Endothelial cell of umbilical vein (primary cell): Measurements from ENCODE around the gene DUSP28. TPM values are rescaled to one million over a fixed set of nuclear protein-coding genes. Genes with fewer than 3 reads are reported as not detected.

Experiments
- BruUV-seq: library from RNA; stranded (reverse); fragments of 400-500 nt; replicated peaks from 2 replicates; lab custom pipeline; 2021; lab: Mats Ljungman, UMichigan
- CTCF ChIA-PET: fragments of 300-600, 350-600 bp; sonication (Branson Sonifier 250); formaldehyde crosslinking; loops from one replicate; lab custom pipeline; 2021; ENCODE audit warnings: antibody characterized with exemption, inconsistent platforms; lab: Charles Lee
- POLR2A ChIA-PET: fragments of 300-600, 350-600 bp; sonication (Branson Sonifier 250); formaldehyde crosslinking; loops from one replicate; lab custom pipeline; 2021; ENCODE audit warnings: antibody characterized with exemption, inconsistent platforms; lab: Charles Lee
- DNase-seq: peaks from one replicate; pipeline ENCODE4 v3.0.0-alpha.2; 2011; ENCODE audit warnings: low read depth, low spot score
- FAIRE-seq: peaks from 2 replicates; lab custom pipeline; 2011; peaks lifted over from hg19 to GRCh38; lab: Jason Lieb, UNC
- H2AFZ ChIP-seq: 2 replicates; pipeline ENCODE4 v1.6.0; 2012; ENCODE audit warnings: low read depth, low read length, control low read depth, inconsistent platforms
- H3K27ac ChIP-seq: 2 replicates; pipeline ENCODE4 v1.5.1; 2011; ENCODE audit warnings: low read depth, mild to moderate bottlenecking, control low read depth, low read length, moderate library complexity; ENCODE audit not compliant: insufficient read depth
- H3K27me3 ChIP-seq, 2 experiments: 2 replicates each; pipeline versions ENCODE4 v1.6.0 to v1.6.1; 2011; ENCODE audit warnings: low read length in 2 of 2, mixed read lengths in 1 of 2; ENCODE audit not compliant: control insufficient read depth in 2 of 2, insufficient read depth in 2 of 2
- H3K36me3 ChIP-seq, 2 experiments: 2 replicates in 1 of 2; 3 replicates in 1 of 2; pipeline ENCODE4 v1.5.1; 2011; ENCODE audit warnings: low read length in 2 of 2, mild to moderate bottlenecking in 1 of 2, moderate library complexity in 1 of 2; ENCODE audit not compliant: control insufficient read depth in 2 of 2, insufficient read depth in 2 of 2; ENCODE audit errors: extremely low read depth in 1 of 2
- H3K4me1 ChIP-seq: 3 replicates; pipeline ENCODE4 v1.5.1; 2011; ENCODE audit warnings: mild to moderate bottlenecking, low read length; ENCODE audit not compliant: control insufficient read depth, insufficient read depth; ENCODE audit errors: extremely low read depth
- H3K4me2 ChIP-seq: 2 replicates; pipeline ENCODE4 v1.6.1; 2011; ENCODE audit warnings: low read length, control low read depth, mixed read lengths; ENCODE audit not compliant: insufficient read depth
- H3K4me3 ChIP-seq, 3 experiments: fragments of 200-600 bp in 1 of 3; sonication (generic), shearing (Covaris generic) in 1 of 3; replicated peaks in 1 of 3; 2 replicates each; pipeline ENCODE4 v1.5.1; 2011 to 2016; ENCODE audit warnings: control low read depth in 3 of 3, low read length in 3 of 3, mild to moderate bottlenecking in 2 of 3, inconsistent platforms in 1 of 3, low read depth in 1 of 3, moderate library complexity in 1 of 3; ENCODE audit not compliant: insufficient read depth in 1 of 3
- H3K79me2 ChIP-seq: 2 replicates; pipeline ENCODE4 v1.6.0; 2012; ENCODE audit warnings: low read length, inconsistent platforms; ENCODE audit not compliant: control insufficient read depth, insufficient read depth
- H3K9ac ChIP-seq: replicated peaks from 2 replicates; pipeline ENCODE3; 2011; ENCODE audit warnings: low read length, control low read depth; ENCODE audit not compliant: insufficient read depth; ENCODE audit errors: extremely low read depth
- H3K9me1 ChIP-seq: replicated peaks from 3 replicates; pipeline ENCODE4 v1.6.0; 2011; ENCODE audit warnings: mild to moderate bottlenecking, low read length; ENCODE audit not compliant: control insufficient read depth, insufficient read depth; ENCODE audit errors: extremely low read depth
- H3K9me3 ChIP-seq: replicated peaks from 2 replicates; pipeline ENCODE4 v1.5.1; 2012; ENCODE audit warnings: low read length, inconsistent platforms; ENCODE audit not compliant: control insufficient read depth, insufficient read depth
- H4K20me1 ChIP-seq: replicated peaks from 2 replicates; pipeline ENCODE3; 2011; ENCODE audit warnings: mild to moderate bottlenecking, low read length; ENCODE audit not compliant: control insufficient read depth, insufficient read depth; ENCODE audit errors: extremely low read depth
- EZH2 ChIP-seq: IDR thresholded peaks from 2 replicates; pipeline ENCODE4 v1.6.1; 2012; ENCODE audit warnings: borderline replicate concordance, low read depth, mild to moderate bottlenecking, moderate library complexity, low read length, inconsistent platforms; ENCODE audit not compliant: severe bottlenecking
- FOS ChIP-seq: IDR thresholded peaks from 2 replicates; pipeline ENCODE4 v1.6.1; 2011; ENCODE audit warnings: mild to moderate bottlenecking, low read length, moderate library complexity, borderline replicate concordance; ENCODE audit not compliant: insufficient read depth
- GATA2 ChIP-seq: IDR thresholded peaks from 2 replicates; pipeline ENCODE4 v1.7.0; 2011; ENCODE audit warnings: low read depth, mild to moderate bottlenecking, moderate library complexity, mixed read lengths, low read length; ENCODE audit not compliant: insufficient read length, insufficient read depth
- JUN ChIP-seq: IDR thresholded peaks from 2 replicates; pipeline ENCODE4 v1.6.1; 2011; ENCODE audit warnings: borderline replicate concordance, low read depth; ENCODE audit not compliant: insufficient read length, insufficient read depth
- MYC ChIP-seq: IDR thresholded peaks from one replicate; pipeline ENCODE4 v1.6.1; 2011; ENCODE audit warnings: mild to moderate bottlenecking, low read depth, low read length
- POLR2A ChIP-seq: IDR thresholded peaks from 2 replicates; pipeline ENCODE4 v1.6.1; 2012; ENCODE audit warnings: low read depth, mild to moderate bottlenecking, control low read depth, low read length
- POLR2AphosphoS5 ChIP-seq: IDR thresholded peaks from 2 replicates; pipeline ENCODE4 v1.6.1; 2012; ENCODE audit warnings: low read depth, mild to moderate bottlenecking, control low read depth, low read length, moderate library complexity; ENCODE audit not compliant: insufficient read depth
- dilution Hi-C: fragments of 300-500 bp; cut with MboI; formaldehyde crosslinking; loops from one replicate; pipeline ENCODE4 v1.15.0; 2019; ENCODE audit warnings: low sequenced_read_pairs; ENCODE audit not compliant: extremely low pct_ligation_motif_present
- intact Hi-C: fragments of 100-400 bp; cut with micrococcal nuclease; formaldehyde crosslinking; loops from one replicate; pipeline ENCODE4 v1.10.0; 2022
- polyA plus RNA-seq, 4 experiments: library from polyadenylated mRNA; depleted of rRNA in 3 of 4; stranded (reverse) in 3 of 4; unstranded in 1 of 4; fragments of >200 nt; gene quantifications; 2 replicates each; pipeline versions ENCODE4 v1.2.1 to v1.2.3, GENCODE V29; 2011 to 2012; ENCODE audit warnings: missing spikeins in 1 of 4
- total RNA-seq: library from RNA; stranded (reverse); gene quantifications from 2 replicates; pipeline ENCODE4 v1.2.3, GENCODE V29; 2021
- TF ChIP-seq, protein P1 (sequence below): IDR thresholded peaks from 2 replicates; pipeline ENCODE4 v1.6.1; 2011; ENCODE audit not compliant: insufficient read depth, insufficient read length
- TF ChIP-seq, protein P2 (sequence below), 2 donors: IDR thresholded peaks; 1 replicate in 1 of 2; 2 replicates in 1 of 2; pipeline ENCODE4 v1.5.1; 2011; ENCODE audit warnings: low read length in 2 of 2, mild to moderate bottlenecking in 2 of 2, moderate library complexity in 2 of 2, control low read depth in 1 of 2, inconsistent platforms in 1 of 2, low read depth in 1 of 2; ENCODE audit not compliant: insufficient read depth in 1 of 2; ENCODE audit errors: extremely low read depth in 1 of 2

Gene DUSP28
- total and polyA plus RNA-seq, 2 donors (not counting 3 experiments of a cell fraction or from before 2014, with no cell fraction given): 2.2 to 4.3 TPM

DNA sequence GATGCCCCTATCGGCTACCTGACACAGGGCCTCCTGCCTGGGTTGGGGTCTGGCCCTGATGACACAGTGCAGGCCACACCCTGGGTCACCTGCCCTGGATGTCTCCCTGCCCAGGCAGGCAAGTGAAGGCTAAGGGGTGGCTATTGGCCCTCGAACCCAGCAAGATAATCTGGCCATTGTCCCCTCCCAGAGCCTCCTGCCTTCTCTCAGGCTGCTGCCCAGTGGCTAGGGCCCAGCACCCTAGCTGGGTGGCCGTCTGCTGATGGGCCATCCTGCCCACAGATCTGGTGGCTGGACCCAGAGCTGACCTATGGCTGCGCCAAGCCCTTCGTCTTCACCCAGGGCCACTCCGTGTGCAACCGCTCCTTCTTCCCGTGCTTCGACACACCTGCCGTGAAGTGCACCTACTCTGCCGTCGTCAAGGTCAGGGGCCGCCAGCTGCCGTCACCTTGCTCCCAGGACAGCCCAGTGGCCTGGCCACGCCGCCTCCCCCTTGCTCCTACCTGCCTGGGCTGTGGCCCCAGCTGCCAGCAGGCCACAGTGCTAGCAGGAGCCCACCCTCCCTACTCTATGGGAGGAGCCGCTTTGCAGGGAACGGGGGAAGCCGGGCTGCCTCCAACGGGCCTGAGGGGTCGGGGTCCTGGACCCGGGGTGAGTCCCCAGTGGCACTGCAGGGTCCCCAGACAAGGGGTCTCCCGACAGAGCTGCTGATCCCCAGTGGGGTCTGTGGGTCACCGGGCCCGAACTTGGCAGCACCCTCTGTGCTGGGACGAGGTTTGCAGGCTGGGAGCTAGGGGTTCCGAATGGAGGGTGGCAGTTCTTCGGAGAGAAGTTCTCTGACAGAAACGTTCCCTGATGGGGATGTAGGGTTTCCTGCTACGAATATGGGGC lies 12.2 kb downstream of the DUSP28 start:
- DNase-seq (no peak), FAIRE-seq (no peak)
- H3K36me3 ChIP-seq: peaks cover 0 to 21% of the 10 kb centered on the region in 2 experiments
- peaks cover 10% of the 10 kb centered on the region for H3K4me1 ChIP-seq
- intact Hi-C loops: no loop called here
- ChIA-PET CTCF (no interaction called here), POLR2A (no interaction called here)
- no peak overlapping the region for H2AFZ ChIP-seq
- no peak overlapping the region for H3K4me2 ChIP-seq
- peaks cover 20% of the 10 kb centered on the region for H3K79me2 ChIP-seq
- H3K27me3 ChIP-seq: no peaks in the 10 kb centered on the region
- no peak overlapping the region for H3K4me3 ChIP-seq
- H4K20me1 ChIP-seq: no peaks in the 10 kb centered on the region
- no peaks in the 10 kb centered on the region for H3K9me1 ChIP-seq
- no TSS peak for BruUV-seq
- no peak overlapping the region for H3K27ac ChIP-seq
- TF ChIP-seq EZH2: no peak
- TF ChIP-seq MYC: no peak
- TF ChIP-seq POLR2AphosphoS5: no peak
- TF ChIP-seq GATA2: no peak
- TF ChIP-seq, protein P1, sequence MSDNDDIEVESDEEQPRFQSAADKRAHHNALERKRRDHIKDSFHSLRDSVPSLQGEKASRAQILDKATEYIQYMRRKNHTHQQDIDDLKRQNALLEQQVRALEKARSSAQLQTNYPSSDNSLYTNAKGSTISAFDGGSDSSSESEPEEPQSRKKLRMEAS: no peak
- TF ChIP-seq POLR2A: no peak
- no peak for TF ChIP-seq JUN
- TF ChIP-seq, protein P2, sequence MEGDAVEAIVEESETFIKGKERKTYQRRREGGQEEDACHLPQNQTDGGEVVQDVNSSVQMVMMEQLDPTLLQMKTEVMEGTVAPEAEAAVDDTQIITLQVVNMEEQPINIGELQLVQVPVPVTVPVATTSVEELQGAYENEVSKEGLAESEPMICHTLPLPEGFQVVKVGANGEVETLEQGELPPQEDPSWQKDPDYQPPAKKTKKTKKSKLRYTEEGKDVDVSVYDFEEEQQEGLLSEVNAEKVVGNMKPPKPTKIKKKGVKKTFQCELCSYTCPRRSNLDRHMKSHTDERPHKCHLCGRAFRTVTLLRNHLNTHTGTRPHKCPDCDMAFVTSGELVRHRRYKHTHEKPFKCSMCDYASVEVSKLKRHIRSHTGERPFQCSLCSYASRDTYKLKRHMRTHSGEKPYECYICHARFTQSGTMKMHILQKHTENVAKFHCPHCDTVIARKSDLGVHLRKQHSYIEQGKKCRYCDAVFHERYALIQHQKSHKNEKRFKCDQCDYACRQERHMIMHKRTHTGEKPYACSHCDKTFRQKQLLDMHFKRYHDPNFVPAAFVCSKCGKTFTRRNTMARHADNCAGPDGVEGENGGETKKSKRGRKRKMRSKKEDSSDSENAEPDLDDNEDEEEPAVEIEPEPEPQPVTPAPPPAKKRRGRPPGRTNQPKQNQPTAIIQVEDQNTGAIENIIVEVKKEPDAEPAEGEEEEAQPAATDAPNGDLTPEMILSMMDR (IDR thresholded peaks at IDR 0.05; ENCODE audit: extremely low read depth in 1 of 2, insufficient read depth in 1 of 2, low read depth in 1 of 2, low read length in 2 of 2): no peak
- no peak for TF ChIP-seq FOS
- dilution Hi-C loops: no loop called here
- H3K9ac ChIP-seq: no peak overlapping the region
- H3K9me3 ChIP-seq: no peaks in the 10 kb centered on the region
